ENCODE data around the gene TBL1Y.
"Not testable (repeated sequence)": the region's sequence is repeated elsewhere in the genome, so short reads cannot be mapped to it uniquely, and the experiment has no call there.

The TBL1Y gene
- long read RNA-seq = 0 reads

DNA sequence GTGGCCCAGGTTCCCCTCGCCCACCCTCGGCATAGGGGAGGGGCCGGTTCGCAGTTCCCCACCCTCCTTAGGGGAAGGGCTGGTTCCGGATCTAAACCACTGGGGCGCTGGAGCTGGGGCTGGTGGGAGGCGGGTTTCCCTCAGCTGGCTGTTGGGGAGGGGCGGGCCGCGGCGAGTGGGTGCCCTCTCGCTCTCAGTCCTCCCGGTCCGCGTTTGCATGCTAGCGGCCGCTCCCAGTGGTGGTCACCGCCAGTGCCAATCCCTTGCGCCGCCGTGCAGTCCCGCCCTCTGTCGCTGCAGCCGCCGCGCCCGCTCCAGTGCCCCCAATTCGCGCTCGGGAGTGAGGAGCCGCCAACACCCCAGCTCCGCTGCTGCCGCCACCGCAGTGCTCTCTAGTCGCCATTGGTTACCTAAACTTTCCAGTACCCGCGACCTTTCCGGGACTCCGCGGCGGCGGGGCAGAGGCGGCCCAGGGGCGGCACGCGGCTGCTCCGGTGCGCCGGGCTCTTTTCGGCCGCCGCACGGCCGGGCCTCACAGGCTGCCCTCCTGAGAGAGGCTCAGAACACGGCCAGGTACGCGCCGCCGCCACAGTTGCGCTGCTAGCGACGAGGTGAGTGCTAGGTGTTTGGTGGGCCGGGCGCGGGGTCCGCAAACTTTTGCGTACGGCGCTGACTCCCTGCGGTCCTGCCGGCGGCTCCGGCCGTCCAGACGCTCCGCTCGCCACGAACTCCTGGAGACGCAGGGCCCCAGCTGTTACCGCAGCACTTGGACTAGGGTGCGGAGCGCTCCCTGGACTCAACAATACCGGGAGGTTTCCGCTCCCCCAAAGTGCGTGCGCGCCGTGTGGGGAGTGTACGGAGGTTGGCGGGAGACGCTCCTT is at the start of gene TBL1Y:
Gene TBL1Y (plus strand): TSS at position 326 of the 881 bp plus-strand sequence. CDS start 114,388 bp downstream, outside the sequence.
- Histone ChIP-seq H3K27me3 (ENCODE audit: insufficient read depth, poor library complexity, severe bottlenecking) (no peaks in the 10 kb centered on the region), H3K27ac (replicated peaks) (no peak within 1 kb of the TSS)

DNA sequence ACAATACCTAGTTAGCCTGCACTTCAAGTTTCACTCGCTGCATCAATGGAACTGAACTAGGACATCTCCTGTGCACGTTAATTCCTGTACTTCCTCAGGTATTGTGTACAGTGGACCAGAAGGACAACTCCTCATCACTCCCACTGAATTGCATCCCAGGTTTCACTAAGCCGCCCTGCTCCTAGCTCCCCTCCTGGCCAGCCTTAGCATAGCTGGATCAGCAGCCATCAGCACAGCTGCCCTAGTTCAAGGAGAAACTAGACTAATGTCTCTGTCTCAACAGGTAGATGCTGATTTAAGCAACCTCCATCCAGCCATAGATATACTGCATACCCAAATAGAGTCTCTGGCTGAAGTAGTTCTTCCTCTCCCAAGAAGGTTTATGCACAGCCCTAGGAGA is 16.0 kb upstream of the TBL1Y start:
- TF ChIP-seq REST (IDR thresholded peaks at IDR 0.05; ENCODE audit: insufficient replicate concordance, low read depth) (no peak), GABPA (IDR thresholded peaks at IDR 0.05; ENCODE audit: low read depth) (no peak), POLR2AphosphoS5 (IDR thresholded peaks at IDR 0.05; ENCODE audit: low read depth) (no peak), SPI1 (IDR thresholded peaks at IDR 0.05; ENCODE audit: borderline replicate concordance, low read depth) (no peak)
- TF ChIP-seq, protein P1, sequence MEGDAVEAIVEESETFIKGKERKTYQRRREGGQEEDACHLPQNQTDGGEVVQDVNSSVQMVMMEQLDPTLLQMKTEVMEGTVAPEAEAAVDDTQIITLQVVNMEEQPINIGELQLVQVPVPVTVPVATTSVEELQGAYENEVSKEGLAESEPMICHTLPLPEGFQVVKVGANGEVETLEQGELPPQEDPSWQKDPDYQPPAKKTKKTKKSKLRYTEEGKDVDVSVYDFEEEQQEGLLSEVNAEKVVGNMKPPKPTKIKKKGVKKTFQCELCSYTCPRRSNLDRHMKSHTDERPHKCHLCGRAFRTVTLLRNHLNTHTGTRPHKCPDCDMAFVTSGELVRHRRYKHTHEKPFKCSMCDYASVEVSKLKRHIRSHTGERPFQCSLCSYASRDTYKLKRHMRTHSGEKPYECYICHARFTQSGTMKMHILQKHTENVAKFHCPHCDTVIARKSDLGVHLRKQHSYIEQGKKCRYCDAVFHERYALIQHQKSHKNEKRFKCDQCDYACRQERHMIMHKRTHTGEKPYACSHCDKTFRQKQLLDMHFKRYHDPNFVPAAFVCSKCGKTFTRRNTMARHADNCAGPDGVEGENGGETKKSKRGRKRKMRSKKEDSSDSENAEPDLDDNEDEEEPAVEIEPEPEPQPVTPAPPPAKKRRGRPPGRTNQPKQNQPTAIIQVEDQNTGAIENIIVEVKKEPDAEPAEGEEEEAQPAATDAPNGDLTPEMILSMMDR (IDR thresholded peaks at IDR 0.05; ENCODE audit: insufficient read depth, low read length) = no peak
- Histone ChIP-seq H3K4me3 (replicated peaks; ENCODE audit: insufficient read depth, low read length) (no peak overlapping the region), H3K27me3 (ENCODE audit: insufficient read depth, poor library complexity, severe bottlenecking) (no peaks in the 10 kb centered on the region)

More for the DNA sequence above, at the start of gene TBL1Y:
- no peak for DNase-seq (ENCODE audit: low read depth in 1 of 2, low spot score in 1 of 2)
- no peak for TF ChIP-seq POLR2AphosphoS5 (IDR thresholded peaks at IDR 0.05; ENCODE audit: low read depth)
- TF ChIP-seq, protein P1 (IDR thresholded peaks at IDR 0.05; ENCODE audit: insufficient read depth, low read length) = no peak
- TF ChIP-seq SPI1 (IDR thresholded peaks at IDR 0.05; ENCODE audit: borderline replicate concordance, low read depth) = no peak
- TF ChIP-seq GABPA (IDR thresholded peaks at IDR 0.05; ENCODE audit: low read depth) = no peak
- TF ChIP-seq REST (IDR thresholded peaks at IDR 0.05; ENCODE audit: insufficient replicate concordance, low read depth) = no peak
- no peak within 1 kb of the TSS for H3K4me3 ChIP-seq (replicated peaks; ENCODE audit: insufficient read depth, low read length)

GRCh38 chrY:6895236-6895635 is 15.3 kb upstream of the TBL1Y start:
- H3K27ac ChIP-seq (replicated peaks) = no peak overlapping the region
- no peak for DNase-seq (ENCODE audit: low read depth in 1 of 2, low spot score in 1 of 2)
- no peaks in the 10 kb centered on the region for H3K27me3 ChIP-seq (ENCODE audit: insufficient read depth, poor library complexity, severe bottlenecking)
- TF ChIP-seq, protein P1 (IDR thresholded peaks at IDR 0.05; ENCODE audit: insufficient read depth, low read length) = no peak
- TF ChIP-seq GABPA (IDR thresholded peaks at IDR 0.05; ENCODE audit: low read depth) (no peak), SPI1 (IDR thresholded peaks at IDR 0.05; ENCODE audit: borderline replicate concordance, low read depth) (no peak), POLR2AphosphoS5 (IDR thresholded peaks at IDR 0.05; ENCODE audit: low read depth) (no peak), REST (IDR thresholded peaks at IDR 0.05; ENCODE audit: insufficient replicate concordance, low read depth) (no peak)
- H3K4me3 ChIP-seq (replicated peaks; ENCODE audit: insufficient read depth, low read length) = no peak overlapping the region

More for the DNA sequence above, 16.0 kb upstream of the TBL1Y start:
- no peak for DNase-seq (ENCODE audit: low read depth in 1 of 2, low spot score in 1 of 2)
- H3K27ac ChIP-seq (replicated peaks) = no peak overlapping the region

DNA sequence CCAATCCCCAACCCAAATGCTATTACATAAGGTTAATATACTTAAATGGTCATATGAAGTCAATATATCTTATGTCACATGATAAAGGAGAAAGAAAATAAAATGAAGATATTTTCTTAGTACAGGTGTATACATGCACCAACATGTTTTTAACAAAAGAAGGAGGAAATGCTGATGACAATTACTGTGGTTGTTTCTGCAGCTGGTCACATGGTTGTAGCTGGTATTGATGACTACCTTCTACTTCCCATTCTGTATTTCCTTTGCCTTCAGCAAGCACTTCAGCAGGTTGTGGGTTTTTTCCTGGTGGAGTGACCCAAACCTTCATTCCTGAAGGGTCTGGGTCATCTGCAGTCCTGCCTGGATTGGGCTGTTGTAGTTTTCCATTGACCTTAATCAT is 8.4 kb upstream of the TBL1Y start:
- not testable (repeated sequence) for H3K27ac ChIP-seq (replicated peaks); H3K27me3 ChIP-seq (ENCODE audit: insufficient read depth, poor library complexity, severe bottlenecking); DNase-seq (ENCODE audit: low read depth in 1 of 2, low spot score in 1 of 2); H3K4me3 ChIP-seq (replicated peaks; ENCODE audit: insufficient read depth, low read length)

Measured in HL-60 (cell line).